Frontal cortex (tissue), 4 donors: Measurements from ENCODE around the gene GPATCH2L. TPM values are rescaled to one million over a fixed set of nuclear protein-coding genes. Genes with fewer than 3 reads are reported as not detected.

Source experiments
- DNase-seq, 2 donors: peaks; one replicate each; pipeline ENCODE4 v3.0.0; 2012; ENCODE audit warnings: low spot score in 2 of 2
- FAIRE-seq: peaks from 2 replicates; lab custom pipeline; 2012; peaks lifted over from hg19 to GRCh38; lab: Jason Lieb, UNC
- total RNA-seq: library from RNA; depleted of rRNA; stranded (reverse); fragments of >200 nt; gene quantifications from one replicate; pipeline ENCODE4 v1.2.3, GENCODE V29; 2014
- donor health status: control.
- donor health status: control.
- donor health status: control.

The GPATCH2L gene
- total RNA-seq, 1 donor from 2014 or later: 83.2 TPM

- FAIRE-seq (no peak), DNase-seq (no peak)
Observed at GRCh38 chr14:76237349-76237990, 85.7 kb downstream of the GPATCH2L start.

- FAIRE-seq: no peak
- DNase-seq: no peak
Observed at GRCh38 chr14:76245097-76245496, 93.4 kb downstream of the GPATCH2L start.

GRCh38 chr14:76250302-76250701 lies 98.6 kb downstream of the GPATCH2L start:
- DNase-seq (no peak), FAIRE-seq (no peak)

GRCh38 chr14:76252471-76252870 lies 100.7 kb downstream of the GPATCH2L start:
- FAIRE-seq: no peak
- no peak for DNase-seq

GRCh38 chr14:76253111-76253510 lies 101.4 kb downstream of the GPATCH2L start:
- FAIRE-seq (no peak), DNase-seq (no peak)

GRCh38 chr14:76256545-76256944 lies 104.8 kb downstream of the GPATCH2L start:
- FAIRE-seq: no peak
- no peak for DNase-seq

GRCh38 chr14:76257111-76257803 lies 105.5 kb downstream of the GPATCH2L start:
- no peak for DNase-seq
- FAIRE-seq: no peak

- FAIRE-seq (no peak), DNase-seq (no peak)
Observed at GRCh38 chr14:76257842-76258397, 106.2 kb downstream of the GPATCH2L start.

GRCh38 chr14:76259029-76259735 lies 107.5 kb downstream of the GPATCH2L start:
- FAIRE-seq (no peak), DNase-seq (no peak)

GRCh38 chr14:76260749-76261148 lies 109.0 kb downstream of the GPATCH2L start:
- DNase-seq: no peak
- FAIRE-seq: no peak

GRCh38 chr14:76261371-76261811 lies 109.7 kb downstream of the GPATCH2L start:
- FAIRE-seq (no peak), DNase-seq (no peak)

- DNase-seq (no peak), FAIRE-seq (no peak)
Observed at GRCh38 chr14:76262641-76263040, 110.9 kb downstream of the GPATCH2L start.

Other genes starting within 250 kb of the GPATCH2L start
- gene TGFB3, start 169.9 kb upstream of the GPATCH2L start, total RNA-seq: 19.2 TPM
- gene IFT43, start 166.2 kb upstream of the GPATCH2L start, total RNA-seq: 31.8 TPM
- under 0.01 TPM for gene ESRRB, start 224.2 kb downstream of the GPATCH2L start, total RNA-seq